B cell (primary cell): ENCODE results near the gene POLR3K.

Source experiments
- EZH2 ChIP-seq: IDR thresholded peaks from 2 replicates; pipeline ENCODE4 v1.6.1; 2012; ENCODE audit warnings: borderline replicate concordance, low read depth, mild to moderate bottlenecking, moderate library complexity, low read length; ENCODE audit not compliant: insufficient read depth, poor library complexity, severe bottlenecking
- TF ChIP-seq, protein P1 (sequence below): fragments of 200-600 bp; IDR thresholded peaks from one replicate; pipeline ENCODE4 v1.8.0; 2022; ENCODE audit warnings: antibody characterized with exemption, mild to moderate bottlenecking

DNA sequence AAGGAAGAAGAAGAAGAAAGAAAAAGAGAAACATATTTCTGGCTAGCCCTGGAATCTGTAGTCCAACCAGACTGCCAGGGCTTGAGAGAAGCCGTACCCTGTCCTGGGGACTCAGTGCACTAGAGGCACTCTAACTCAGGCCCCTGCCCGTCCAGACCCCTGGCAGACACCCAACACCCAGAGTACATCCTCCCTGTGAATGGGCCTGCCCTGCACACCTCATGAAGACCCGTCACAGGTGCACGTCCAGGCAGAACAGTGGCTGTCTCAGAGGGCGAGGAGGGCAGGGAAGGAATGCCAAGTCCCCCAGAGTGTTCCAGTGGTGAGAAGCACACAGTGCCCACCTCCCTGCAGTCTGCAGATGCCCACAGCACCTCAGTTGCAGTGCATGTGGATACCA lies 47.6 kb upstream of the POLR3K start:
- TF ChIP-seq, protein P1, sequence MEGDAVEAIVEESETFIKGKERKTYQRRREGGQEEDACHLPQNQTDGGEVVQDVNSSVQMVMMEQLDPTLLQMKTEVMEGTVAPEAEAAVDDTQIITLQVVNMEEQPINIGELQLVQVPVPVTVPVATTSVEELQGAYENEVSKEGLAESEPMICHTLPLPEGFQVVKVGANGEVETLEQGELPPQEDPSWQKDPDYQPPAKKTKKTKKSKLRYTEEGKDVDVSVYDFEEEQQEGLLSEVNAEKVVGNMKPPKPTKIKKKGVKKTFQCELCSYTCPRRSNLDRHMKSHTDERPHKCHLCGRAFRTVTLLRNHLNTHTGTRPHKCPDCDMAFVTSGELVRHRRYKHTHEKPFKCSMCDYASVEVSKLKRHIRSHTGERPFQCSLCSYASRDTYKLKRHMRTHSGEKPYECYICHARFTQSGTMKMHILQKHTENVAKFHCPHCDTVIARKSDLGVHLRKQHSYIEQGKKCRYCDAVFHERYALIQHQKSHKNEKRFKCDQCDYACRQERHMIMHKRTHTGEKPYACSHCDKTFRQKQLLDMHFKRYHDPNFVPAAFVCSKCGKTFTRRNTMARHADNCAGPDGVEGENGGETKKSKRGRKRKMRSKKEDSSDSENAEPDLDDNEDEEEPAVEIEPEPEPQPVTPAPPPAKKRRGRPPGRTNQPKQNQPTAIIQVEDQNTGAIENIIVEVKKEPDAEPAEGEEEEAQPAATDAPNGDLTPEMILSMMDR, result no peak
- no peak for TF ChIP-seq EZH2
